Measurements from ENCODE around the gene PHACTR2.
"Not testable (repeated sequence)": the region's sequence is repeated elsewhere in the genome, so short reads cannot be mapped to it uniquely, and the experiment has no call there.

PHACTR2 gene

GRCh38 chr6:143867236-143867635 lies 189.5 kb downstream of the PHACTR2 start:
- no peak for DNase-seq

GRCh38 chr6:143868808-143869207 lies 191.0 kb downstream of the PHACTR2 start:
- DNase-seq: not testable (repeated sequence)

DNA sequence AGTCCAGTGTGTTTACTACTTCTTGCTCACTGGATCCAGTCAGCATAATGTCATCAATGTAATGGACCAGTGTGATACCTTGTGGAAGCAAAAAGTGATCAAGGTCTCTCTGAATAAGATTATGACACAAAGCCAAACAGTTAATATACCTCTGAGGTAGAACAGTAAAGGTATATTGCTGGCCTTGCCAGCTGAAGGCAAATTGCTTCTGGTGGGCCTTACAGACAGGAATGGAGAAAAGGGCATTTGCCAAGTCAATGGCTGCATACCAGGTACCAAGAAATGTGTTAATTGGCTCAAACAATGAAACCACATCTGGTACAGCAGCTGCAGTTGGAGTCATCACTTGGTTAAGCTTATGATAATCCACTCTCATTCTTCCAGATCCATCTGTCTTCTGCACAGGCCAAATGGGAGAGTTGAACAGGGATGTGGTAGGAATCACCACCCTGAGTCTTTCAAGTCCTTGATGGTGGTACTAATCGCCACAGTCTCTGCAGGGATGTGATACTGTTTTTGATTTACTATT lies 193.5 kb downstream of the PHACTR2 start:
- DNase-seq: not testable (repeated sequence)

DNA sequence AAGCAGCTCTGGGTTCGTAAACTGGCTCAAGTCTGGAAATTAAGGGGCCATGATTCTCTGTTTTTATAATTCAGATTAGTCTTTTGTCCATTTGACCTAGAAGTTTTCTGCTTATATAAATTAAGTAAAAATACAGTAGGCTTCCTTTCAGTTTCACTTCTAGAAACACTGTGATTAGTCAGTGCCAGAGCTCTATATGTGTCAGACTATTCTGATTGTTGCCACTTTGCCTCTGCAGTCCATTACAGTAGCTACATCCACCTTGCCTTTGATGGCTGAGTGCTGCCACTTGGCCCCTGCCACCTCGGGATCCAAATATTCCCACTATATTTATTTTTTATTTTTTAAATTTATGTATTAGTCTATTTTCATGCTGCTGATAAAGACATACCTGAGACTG lies 194.4 kb downstream of the PHACTR2 start:
- no peak for DNase-seq

DNA sequence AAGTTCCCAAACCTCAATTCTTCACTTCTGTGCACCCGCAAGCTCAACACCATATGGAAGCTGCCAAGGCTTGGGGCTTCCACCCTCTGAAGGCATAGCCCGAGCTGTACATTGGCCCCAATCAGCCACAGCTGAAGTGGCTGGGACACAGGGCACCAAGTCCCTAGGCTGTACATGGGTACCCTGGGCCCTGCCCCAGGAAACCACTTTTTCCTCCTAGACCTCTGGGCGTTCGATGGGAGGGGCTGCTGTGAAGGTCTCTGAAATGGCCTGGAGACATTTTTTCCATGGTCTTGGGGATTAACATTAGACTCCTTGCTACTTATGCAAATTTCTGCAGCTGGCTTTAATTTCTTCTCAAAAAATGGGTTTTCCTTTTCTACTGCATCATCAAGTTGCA lies 195.8 kb downstream of the PHACTR2 start:
- not testable (repeated sequence) for DNase-seq

DNA sequence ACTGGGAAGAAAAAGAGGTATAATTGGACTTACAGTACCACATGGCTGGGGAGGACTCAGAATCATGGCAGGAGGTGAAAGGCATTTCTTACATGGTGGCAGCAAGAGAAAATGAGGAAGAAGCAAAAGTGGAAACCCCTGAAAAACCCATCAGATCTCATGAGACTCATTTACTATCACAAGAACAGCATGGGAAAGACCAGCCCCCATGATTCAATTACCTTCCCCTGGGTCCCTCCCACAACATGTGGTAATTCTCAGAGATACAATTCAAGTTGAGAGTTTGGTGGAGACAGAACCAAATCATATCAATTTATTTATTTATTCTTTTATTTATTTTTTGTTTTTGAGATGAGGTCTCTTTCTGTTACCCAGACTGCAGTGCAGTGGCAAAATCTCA lies 196.7 kb downstream of the PHACTR2 start:
- DNase-seq: not testable (repeated sequence)

DNA sequence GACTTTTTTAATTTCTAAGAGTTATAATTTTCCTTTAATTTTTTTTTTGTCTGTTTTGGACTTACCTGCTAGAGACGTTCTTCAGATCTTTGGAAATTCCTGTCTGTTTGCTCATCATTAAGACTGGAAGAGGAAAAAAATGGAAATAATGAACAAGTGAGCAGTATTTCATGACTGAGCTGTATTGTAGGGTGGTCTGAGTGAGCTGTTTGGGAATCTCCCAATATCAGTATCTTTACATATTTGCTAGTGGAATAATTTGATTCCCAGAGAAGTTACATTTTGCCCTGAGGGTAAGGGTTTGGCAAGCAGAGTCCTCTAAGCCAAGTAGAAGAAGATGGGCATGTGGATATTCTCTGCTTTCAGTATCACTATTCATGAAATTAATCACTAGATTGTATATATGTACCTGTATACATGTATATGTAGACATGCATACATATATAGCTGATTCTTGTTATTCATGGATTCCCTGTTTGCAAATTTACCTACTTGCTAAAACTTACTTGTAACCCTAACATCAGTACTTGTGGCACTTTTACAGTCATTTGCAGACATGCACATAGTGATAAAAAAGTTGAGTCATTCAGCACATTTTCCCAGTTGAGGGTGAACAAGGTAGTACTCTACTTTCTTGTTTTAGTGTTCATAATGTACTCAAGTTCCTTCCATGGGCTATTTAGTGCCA lies 200.0 kb downstream of the PHACTR2 start:
- no peak for DNase-seq

DNA sequence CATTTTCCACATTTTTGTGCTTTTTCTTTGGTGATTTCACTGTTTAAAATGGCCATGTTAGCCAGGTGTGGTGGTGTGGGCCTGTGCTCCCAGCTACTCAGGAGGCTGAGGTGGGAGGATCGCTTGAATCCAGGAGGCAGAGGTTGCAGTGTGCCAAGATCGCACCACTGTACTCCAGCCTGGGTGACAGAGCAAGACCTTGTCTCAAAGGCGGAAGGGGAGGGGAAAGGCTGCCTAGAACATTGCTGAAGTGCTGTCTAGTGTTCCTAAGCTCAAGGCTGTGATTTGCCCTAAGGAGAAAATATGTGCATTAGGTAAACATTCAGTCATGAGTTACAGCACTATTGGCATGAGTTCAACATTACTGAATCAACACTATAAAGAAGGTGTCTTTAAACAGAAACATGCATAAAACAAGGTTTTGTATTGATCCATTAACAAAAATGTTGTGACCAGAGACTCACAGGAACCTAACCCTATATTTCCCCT lies 200.6 kb downstream of the PHACTR2 start:
- DNase-seq: no peak

DNA sequence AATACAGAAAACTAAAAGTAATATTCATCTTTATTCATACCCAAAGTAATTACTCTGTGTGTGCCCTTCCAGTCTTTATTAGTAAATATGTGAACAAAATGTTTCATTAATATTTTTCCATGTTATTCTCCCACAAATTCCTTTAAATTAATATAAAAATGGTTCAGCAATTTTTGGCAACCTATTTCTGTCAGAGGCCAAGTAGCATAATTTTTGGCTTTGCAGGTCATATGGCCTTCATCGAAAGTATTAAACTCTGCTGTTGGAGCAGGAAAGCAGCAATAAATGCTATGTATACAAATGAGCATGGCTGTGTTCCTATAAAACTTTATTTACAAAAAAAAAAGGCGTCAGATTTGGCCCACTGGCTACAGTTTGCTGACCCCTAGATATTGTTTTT lies 202.6 kb downstream of the PHACTR2 start:
- DNase-seq: no peak
